HG02973 (cell line): ENCODE data around the gene TRPM2.

Experiments
- ATAC-seq: cut with Tn5 transposase; IDR thresholded peaks from one replicate; pipeline ENCODE4 v1.9.1; 2021; ENCODE audit warnings: moderate library complexity; ENCODE audit not compliant: unreplicated experiment

TRPM2 gene

DNA sequence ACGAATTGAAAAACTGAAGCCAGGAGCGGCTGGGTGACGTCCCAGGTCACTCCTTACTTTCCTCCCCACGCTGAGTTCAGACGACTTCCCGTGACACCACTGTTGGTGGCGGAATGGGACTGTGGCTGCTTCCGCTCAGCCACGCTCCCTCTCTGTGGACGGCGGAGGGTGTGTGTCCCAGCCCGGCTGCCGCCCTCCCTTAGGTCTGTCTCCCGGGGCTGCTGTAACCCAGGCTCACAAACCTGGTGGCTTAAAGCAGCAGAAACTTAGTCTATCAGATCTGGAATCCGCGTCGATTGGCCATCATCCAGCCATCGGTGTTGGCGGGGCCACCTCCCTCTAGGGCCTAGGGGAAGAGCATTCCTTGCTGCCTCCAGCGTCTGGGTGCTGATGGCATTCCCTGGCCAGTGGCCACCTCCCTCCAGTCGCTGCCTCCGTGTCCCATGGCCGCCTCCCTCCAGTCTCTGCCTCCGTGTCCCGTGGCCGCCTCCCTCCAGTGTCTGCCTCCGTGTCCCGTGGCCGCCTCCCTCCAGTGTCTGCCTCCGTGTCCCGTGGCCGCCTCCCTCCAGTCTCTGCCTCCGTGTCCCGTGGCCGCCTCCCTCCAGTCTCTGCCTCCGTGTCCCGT lies 17.5 kb downstream of the TRPM2 start:
- no peak for ATAC-seq

DNA sequence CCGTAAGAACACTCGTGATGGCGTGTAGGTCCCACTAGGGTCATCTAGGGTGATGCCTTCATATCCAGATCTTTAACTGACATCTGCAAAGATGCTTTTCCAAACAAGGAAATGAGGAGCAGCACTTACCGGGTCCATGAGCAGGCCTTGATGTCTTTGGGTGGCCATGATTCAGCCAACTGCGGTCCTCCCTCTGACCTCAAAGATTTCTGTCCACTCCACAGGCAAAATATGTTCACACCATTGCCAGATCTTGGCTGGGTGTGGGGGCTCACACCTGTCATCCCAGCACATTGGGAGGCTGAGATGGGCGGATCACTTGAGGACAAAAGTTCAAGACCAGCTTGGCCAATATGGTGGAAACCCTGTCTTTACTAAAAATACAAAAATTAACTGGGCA lies 18.2 kb downstream of the TRPM2 start:
- no peak for ATAC-seq

DNA sequence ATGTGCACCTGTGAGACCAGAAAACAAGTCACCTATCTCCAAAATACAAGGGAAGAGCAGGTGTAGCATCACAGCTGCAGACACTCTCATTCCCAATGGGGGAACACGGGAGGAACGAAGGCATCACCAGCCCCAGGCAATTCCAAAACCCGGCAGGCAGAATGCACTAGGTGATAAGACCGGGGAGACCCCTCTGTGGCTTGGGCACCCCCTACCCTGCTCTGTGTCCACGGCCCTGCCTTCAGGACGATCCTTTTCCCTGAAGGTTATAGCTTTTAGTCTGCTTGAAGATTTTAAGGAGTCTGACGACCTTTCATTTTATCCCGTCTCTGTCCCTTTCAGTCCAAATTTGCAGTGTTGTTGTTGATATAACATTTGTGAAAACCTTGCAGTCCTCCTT lies 19.2 kb downstream of the TRPM2 start:
- ATAC-seq: no peak

DNA sequence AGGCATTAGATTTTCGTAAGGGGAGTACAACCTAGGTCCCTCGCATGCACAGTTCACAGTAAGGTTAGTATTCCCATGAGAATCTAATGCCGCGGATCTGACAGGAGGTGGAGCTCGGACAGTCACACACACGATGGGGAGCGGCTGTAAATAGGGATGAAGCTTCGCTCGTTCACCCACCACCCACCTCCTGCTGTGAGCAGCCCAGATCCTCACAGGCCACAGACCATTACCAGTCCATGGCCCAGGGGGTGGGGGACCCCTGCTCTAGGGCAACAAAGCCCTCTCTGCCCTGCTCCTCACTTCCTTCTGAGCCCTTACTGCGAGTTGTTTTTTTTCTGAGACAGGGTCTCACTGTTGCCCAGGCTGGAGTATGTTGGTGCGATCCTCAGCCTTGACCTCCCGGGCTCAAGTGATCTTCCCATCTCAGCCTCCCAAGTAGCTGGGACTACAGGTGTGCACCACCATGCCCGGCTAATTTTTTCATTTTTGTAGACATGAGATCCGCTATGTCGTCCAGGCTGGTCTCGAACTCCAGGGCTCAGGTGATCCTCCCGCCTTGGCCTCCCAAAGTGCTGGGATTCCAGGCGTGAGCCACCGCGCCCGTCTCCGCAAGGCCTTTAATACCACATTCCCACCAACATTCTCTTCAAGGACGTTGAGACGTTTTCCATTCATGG lies 21.3 kb downstream of the TRPM2 start:
- ATAC-seq: no peak

DNA sequence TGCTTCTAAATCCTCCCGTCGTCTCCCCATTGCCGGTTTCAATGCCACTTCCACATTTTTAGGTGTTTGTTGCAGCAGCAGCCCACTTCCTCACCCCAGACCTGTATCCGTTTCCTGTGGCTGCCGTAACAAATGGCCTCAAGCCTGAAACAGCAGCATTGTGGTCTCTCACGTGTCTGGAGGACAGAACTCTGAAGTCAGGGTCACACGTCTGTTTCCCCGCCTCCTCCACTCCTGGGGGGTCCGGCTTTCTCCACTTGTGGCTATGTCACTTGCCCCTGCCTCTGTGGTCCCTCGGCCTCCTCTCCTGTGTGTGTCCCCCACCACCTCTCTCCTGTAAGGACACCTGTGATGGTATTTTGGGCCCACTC lies 21.8 kb downstream of the TRPM2 start:
- no peak for ATAC-seq

DNA sequence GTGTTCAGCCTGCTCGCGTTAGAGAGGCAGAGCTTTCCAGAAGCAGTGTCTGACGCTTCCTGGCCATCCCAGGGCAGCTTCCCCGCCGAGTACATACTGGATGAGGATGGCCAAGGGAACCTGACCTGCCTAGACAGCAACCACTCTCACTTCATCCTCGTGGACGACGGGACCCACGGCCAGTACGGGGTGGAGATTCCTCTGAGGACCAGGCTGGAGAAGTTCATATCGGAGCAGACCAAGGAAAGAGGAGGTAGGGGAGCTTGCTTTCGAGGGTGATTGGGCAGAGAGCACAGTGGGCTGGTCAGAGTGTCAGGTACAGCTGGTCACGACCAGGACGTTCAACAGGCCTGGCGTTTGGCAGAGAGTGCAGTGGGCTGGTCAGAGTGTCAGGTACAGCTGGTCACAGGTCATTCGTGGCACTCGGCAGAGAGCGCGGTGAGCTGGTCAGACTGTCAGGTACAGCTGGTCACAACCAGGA lies 22.4 kb downstream of the TRPM2 start:
- ATAC-seq: no peak

DNA sequence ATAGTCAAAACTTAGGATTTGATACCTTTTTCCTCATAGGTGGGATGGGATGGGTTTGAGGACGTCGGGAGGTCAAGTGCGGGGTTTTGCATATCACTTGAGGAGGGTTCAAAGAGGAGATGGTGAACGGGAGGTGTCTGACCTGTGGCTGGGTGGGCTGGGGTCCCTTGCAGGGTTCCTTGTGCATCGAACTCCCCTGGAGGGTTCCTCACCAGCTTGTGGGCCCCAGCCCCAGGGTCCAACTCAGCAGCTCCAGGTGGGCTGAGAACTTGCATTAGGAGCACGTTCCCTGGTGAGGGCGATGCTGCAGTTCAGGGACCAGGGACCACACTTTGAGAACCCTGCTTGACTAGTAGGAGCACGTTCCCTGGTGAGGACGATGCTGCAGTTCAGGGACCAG lies 23.2 kb downstream of the TRPM2 start:
- ATAC-seq: no peak

DNA sequence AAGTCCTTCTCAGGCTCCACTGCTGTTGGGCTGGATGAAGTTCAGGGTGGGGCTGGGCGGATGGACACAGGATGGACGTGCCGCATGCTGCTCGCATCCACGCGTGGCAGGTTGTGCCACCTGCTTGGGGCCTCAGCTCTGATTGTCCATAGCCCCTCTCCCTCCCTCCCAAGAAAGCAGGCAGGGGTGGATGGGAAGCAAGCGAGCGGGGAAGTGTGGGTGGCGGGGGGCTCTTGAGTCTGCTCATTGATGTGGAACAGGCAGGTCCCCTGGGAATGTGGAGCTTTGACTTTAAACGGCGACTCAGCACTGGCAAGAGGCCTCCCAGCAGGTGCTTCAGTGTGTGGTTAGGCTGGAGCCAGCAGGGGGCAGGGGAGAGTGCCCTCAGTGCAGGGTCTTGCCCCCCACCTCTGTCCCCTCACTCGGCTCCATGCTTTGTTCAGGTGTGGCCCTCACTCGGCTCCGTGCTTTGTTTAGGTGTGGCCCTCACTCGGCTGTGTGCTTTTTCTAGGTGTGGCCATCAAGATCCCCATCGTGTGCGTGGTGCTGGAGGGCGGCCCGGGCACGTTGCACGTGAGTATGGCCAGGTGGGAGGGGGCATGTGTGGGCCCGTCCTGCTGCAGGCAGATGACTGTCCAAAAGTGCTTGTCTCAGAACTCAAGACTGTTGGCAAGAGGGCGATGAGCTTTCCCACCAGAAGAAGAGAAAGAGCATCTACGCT lies 23.9 kb downstream of the TRPM2 start:
- no peak for ATAC-seq

DNA sequence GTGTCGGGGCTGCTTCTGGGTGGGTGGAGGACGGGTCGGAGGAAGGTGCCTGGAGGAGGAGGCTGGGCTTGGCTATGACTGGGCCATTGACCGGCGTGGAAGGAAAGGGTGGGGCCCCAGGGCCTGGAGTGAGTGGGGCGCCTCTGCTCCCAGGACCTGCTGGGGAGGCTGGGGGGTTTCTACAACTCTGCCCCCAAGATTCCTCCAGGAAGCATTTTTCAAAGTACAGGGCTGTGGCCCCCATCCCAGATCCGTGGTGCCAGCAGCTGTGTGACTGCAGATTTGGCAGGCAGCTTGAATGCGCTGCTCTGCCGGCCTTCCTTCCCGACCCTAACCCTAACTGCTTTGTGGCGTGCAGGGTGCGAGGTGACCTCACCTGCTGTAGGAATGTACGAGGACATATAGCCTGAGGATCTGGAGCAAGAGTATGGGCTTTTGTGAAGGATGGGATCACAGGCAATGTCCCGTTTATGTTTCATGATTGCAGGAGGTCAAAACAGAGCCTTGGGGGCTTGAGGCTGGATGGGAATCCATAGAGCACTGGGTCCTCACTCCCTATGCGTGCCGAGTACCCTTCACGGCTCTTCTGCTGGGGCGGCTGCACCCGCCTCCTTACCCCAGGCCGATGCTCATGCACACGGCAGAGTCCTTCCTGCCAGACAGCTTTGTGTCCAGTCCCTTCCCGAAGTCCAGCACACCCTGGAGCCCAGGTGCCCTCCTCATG lies 24.7 kb downstream of the TRPM2 start:
- no peak for ATAC-seq

DNA sequence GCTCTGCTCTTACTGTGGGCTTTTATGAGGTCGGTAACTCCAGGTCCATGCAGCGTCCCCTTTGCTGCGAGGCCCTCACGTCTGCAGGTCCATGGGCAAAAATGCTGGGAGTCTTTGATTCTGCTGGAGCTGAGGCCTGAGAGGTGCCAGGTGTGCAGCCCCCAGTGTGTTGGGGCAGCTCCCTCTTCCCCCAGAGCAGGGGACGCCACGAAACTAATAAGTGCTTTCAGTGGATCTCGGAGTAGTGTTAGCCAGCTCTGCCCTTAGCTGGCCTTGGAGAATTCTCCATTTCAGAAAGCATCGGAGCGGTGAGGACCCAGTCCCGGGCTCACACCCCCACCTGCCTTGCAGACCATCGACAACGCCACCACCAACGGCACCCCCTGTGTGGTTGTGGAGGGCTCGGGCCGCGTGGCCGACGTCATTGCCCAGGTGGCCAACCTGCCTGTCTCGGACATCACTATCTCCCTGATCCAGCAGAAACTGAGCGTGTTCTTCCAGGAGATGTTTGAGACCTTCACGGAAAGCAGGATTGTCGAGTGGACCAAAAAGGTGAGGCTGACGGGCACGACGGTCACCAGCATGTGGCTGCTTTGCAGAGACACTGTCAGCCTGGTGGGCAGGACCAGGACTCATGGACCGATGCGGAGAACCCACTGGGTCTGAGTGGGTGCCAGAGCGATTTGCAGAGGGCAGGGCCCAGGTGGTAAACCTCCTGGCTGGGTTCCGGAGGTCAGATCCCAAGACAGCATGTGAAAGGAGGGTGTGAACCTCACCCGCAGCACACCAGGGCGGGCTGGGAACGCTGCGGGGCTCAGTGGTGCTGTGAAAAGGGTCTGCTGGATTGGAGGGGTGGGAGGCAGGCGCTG lies 25.5 kb downstream of the TRPM2 start:
- no peak for ATAC-seq

DNA sequence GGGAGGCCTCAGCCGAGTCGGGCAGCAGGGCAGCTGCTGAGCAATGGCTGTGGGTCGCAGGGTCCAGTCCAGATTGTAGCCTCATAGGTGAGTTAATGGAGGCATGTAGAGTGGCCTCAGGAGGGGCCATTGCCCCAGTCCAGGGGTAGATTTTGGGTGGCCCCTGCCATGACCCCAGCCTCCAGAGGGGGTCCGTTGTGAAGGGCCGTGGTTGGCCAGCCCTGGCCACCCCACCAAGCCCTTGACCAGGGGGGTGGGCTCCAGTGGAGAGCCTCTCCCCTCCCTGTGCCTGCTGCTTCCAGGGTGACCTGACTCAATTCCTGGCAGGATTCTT lies 26.1 kb downstream of the TRPM2 start:
- no peak for ATAC-seq

DNA sequence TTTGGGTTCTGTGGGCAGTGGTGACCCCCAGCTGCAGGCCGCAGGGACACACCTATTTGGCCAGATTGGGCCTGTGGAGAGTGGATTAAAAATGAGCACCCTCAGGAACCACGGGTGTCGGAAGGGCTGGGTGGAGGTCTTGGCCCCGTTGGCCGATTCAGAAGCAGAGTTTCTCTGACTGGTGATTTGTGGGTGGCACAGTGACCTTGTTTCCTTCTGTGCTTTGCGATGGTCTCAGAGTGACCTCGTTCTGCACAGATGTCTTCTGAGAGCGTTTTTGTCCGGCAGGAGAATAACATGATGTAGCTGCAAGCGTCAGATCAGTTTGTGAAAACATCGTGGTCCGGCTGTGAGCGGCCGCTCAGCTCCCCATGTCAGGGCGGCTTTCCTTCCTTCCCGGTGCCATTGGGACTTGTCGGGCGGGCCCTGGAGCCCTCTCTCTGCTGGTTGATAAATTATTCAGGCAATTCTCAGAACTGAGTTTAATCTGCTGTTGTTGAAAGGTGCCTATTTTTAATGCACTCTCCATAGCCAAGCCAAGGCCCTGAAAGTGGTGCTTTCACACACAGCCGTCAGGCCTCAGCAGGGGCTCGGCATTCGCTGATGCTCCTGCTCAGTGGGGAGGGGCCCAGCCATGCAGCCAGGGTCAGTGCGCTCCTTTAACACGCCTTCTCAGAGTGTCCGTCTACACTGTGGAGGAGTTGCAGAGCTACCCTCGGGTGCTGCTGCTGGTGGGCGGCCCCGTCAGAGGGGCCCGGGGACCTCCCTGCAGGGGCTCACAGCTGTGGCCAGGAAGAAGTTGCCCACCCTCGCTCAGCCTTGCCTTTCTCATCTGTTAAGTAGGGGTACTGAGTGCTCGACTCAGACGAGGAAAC lies 26.8 kb downstream of the TRPM2 start:
- no peak for ATAC-seq

DNA sequence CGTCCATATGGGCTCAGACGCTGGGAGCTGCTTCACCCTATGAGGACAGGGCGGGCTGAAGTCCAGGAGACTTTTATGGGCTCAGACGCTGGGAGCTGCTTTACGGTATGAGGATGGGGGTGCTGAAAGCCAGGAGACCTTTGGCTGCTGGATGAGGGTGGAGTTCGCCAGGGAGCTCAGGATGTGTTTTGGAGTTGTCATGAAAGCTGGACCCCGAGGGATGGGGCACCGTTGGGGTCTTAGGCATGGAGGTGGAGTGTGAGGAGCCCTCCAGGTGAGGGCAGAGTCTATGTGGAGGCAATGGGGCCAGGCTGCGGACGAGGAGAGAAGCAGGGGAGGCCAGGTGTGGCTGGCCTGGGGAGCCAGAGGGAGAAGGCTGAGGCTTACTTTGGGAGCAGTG lies 27.5 kb downstream of the TRPM2 start:
- ATAC-seq: no peak

DNA sequence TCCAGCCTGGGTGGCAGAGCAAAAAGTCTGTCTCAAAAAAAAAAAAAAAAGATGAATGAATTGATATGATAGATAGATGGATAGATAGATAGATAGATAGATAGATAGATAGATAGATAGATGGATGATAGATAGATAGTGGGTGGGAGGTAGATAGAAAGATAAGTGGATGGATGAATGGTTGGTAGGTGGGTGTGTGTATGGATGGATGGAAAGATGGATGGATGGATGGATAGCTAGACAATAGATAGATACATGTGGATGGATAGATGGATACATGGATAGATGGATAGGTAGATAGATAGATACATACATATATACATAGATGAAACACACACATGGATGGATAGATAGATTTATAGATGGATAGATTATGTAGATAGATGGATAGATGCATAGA lies 28.5 kb downstream of the TRPM2 start:
- ATAC-seq: no peak

DNA sequence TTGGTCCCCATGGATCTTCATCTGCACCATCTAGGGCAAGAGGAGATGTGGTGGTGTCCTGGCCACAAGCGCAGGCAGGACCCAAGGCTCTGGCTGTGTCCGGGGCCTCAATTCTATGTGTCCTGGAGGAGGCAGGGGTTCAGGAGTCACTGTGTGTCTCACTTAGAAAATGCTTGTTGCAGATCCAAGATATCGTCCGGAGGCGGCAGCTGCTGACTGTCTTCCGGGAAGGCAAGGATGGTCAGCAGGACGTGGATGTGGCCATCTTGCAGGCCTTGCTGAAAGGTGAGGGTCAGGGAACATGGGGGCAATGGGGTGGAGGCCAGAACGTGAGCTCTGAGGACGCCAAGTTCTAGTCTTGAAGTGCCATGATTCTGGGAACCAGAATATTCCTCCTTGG lies 29.1 kb downstream of the TRPM2 start:
- ATAC-seq: no peak

DNA sequence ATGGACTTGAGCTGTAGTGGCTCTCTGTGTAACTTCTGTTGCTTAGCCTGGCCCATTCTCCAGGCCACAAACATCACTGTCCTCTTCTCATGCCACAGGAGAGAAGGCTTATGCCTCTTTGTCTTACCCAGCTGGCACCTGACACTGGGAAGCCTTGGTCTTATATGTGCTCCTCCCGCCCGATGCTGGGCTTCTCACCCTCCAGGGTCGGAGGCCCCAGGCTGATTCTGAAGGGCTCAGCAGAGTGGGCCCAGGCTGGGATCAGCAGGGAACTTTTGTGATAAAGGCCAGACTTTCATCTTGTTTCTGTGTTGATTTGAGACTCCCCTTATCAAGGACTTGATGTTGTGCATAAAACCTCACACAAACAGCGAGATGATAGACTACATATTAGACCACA lies 29.8 kb downstream of the TRPM2 start:
- no peak for ATAC-seq

DNA sequence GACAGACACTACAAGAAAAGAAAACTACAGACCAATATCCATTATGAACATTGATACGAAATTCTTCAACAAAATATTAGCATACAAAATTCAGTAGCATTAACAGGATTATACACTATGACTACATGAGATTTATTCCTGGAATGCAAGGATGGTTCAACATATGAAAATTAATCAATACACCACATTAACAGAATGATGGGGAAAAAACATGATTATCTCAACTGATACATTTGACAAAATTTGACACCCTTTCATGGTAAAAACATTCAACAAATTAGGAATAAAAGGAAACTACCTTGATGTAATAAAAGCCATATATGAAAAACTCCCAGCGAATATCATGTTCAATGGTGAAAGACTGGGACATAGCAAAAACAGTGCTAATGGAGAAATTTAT lies 31.5 kb downstream of the TRPM2 start:
- no peak for ATAC-seq

DNA sequence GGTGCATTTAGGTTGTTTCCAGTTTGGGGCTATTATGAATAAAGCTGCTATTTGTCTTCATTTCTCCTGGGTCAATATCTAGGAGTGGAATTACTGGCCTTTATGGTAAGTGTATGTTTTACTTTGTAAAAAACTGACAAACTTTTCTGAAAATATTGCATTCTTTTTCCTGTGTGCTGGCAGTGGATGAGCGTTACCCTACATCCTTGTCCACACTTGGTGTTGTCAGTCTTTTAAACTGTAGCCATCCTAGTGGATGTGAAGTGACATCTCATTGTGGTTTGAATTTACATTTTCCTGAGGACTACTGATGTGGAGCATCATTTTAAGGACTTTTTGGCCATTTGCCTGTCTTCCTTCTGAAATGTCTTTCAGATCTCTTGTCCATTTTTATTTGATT lies 35.9 kb downstream of the TRPM2 start:
- ATAC-seq: no peak

DNA sequence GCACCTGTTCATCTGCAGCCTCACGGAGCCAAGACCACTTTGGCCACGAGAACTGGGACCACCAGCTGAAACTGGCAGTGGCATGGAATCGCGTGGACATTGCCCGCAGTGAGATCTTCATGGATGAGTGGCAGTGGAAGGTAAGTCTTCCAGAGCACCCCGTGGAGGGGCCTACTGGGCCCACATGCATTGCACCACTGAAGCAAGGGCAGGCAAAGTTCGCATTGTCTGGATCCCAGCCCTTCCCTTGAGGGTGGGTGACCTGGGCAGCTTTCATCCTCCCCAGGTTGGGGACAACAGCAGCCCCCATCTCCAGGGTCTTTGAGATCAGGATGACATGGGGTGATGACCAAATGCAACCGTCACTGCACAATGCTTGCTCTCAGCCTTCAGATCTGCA lies 37.5 kb downstream of the TRPM2 start:
- ATAC-seq: no peak
